ENCODE data around the gene SMIM38. TPM values are rescaled to one million over a fixed set of nuclear protein-coding genes. Genes with fewer than 3 reads are reported as not detected.

The SMIM38 gene
- total and polyA plus RNA-seq, 5 donors from 2014 or later = 0.07 to 1.3 (median 0.11) TPM; not detected in 2

GRCh38 chr11:69157156-69157821 lies 1.6 kb downstream of the SMIM38 start:
- Histone ChIP-seq H3K4me3 (ENCODE audit: low read depth, low read length) (no peak overlapping the region), H3K4me1 (ENCODE audit: control insufficient read depth, insufficient read depth, low read length, poor library complexity, severe bottlenecking) (peaks cover 18% of the 10 kb centered on the region), H3K9me3 (ENCODE audit: control insufficient read depth in 2 of 2, low read length in 2 of 2) (no peaks in the 10 kb centered on the region), H3K27me3 (ENCODE audit: control insufficient read depth, insufficient read depth, low read length) (no peaks in the 10 kb centered on the region), H3K36me3 (ENCODE audit: control insufficient read depth, insufficient read depth, low read length) (no peaks in the 10 kb centered on the region), H3K27ac (ENCODE audit: insufficient read depth, low read length, poor library complexity, severe bottlenecking) (no peak overlapping the region)
- Mint-ChIP-seq H3K27ac (peak overlapping the region in 2 of 3 donors; percentile 15 to 35), H3K27me3 (no peaks in the 10 kb centered on the region), H3K4me1 (peaks cover 0 to 15% (median 2%) of the 10 kb centered on the region in 4 donors), H3K36me3 (peaks cover 3% of the 10 kb centered on the region), H3K9me3 (peaks cover 0 to 1% (median 0%) of the 10 kb centered on the region in 7 donors), H3K4me3 (peak overlapping the region in 3 of 4 donors; percentile 27 to 56 (median 46))
- DNase-seq (peak in 2 of 3 donors; percentile 3 to 10), ATAC-seq (ENCODE audit: low read depth in 2 of 2) (no peak)

DNA sequence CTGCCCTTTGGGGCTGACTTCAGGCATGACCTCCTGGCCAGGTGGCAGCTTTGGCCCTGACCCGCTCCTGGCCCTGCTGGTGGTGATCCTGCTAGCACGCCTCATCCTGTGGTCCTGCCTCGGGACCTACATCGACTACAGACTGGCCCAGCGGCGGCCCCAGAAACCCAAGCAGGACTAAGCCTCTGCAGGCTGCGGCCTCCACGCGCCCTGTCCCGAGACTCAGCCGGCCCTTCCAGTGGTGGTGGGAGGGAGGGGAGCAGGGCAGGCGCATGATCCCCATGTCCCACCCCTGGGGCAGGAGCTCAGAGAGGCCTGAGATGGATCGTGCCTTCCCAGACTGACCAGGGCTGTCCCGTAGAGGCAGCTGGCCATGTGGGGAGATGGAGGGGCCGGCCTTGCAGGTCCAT lies 2.1 kb downstream of the SMIM38 start:
- H3K27me3 Mint-ChIP-seq = no peaks in the 10 kb centered on the region
- H3K36me3 Mint-ChIP-seq = peaks cover 7% of the 10 kb centered on the region
- H3K4me3 ChIP-seq (ENCODE audit: low read depth, low read length) = no peak overlapping the region
- H3K4me1 ChIP-seq (ENCODE audit: control insufficient read depth, insufficient read depth, low read length, poor library complexity, severe bottlenecking) = peaks cover 18% of the 10 kb centered on the region
- no peak overlapping the region for H3K27ac ChIP-seq (ENCODE audit: insufficient read depth, low read length, poor library complexity, severe bottlenecking)
- H3K27me3 ChIP-seq (ENCODE audit: control insufficient read depth, insufficient read depth, low read length) = no peaks in the 10 kb centered on the region
- H3K4me1 Mint-ChIP-seq = peaks cover 0 to 15% (median 2%) of the 10 kb centered on the region in 4 donors
- H3K9me3 ChIP-seq (ENCODE audit: control insufficient read depth in 2 of 2, low read length in 2 of 2) = no peaks in the 10 kb centered on the region
- H3K36me3 ChIP-seq (ENCODE audit: control insufficient read depth, insufficient read depth, low read length) = no peaks in the 10 kb centered on the region
- peak overlapping the region in 2 of 4 donors; percentile 27 to 35 for H3K4me3 Mint-ChIP-seq
- peaks cover 0 to 3% (median 0%) of the 10 kb centered on the region in 7 donors for H3K9me3 Mint-ChIP-seq
- no peak for DNase-seq
- no peak overlapping the region for H3K27ac Mint-ChIP-seq
- ATAC-seq (ENCODE audit: low read depth in 2 of 2) = no peak

DNA sequence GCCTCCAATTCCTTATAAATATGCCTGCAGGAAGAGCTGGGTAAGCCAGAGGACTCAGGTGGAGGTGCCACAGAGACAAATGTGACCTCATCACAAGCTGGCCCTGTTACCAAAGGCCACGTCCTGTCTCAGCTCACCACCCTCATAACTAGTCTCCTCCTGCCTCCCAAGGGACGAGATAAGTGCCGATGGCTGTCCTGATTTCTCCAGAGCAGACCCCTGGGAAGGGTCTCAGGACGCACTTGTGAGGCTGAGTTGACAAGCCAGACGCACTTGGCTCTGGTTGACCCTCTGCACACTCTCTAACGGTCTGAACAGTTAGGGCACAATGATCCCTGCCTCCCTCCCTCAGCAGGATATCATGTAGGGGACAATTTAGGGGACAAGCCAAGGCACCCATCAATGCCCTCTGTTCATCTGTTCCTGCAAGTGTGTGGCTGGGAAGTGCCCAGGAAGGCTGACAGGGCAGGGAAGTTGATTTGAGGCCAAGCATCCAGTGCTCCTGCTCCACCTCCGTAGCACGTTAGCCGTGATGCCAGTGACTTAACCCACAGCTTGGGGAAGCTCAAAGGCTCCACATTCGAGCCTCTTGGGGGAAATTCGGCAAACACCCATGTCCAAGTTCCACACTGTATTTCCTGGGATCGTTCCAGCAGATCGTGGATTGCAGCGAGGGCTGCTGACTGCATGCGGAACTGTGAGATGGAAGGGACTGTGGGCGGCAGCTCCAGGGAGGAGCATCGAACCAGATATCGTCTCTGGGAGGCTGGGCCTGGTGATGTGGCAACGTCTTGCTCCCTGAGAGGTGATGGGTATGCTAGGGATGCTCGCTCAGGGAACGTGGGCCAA lies 2.8 kb downstream of the SMIM38 start:
- H3K36me3 Mint-ChIP-seq = peaks cover 7% of the 10 kb centered on the region
- peak overlapping the region in 1 of 4 donors; percentile 16 for H3K4me3 Mint-ChIP-seq
- H3K27me3 Mint-ChIP-seq = no peaks in the 10 kb centered on the region
- no peak overlapping the region for H3K27ac Mint-ChIP-seq
- H3K27me3 ChIP-seq (ENCODE audit: control insufficient read depth, insufficient read depth, low read length) = no peaks in the 10 kb centered on the region
- DNase-seq (no peak), ATAC-seq (ENCODE audit: low read depth in 2 of 2) (no peak)
- peaks cover 0 to 7% (median 3%) of the 10 kb centered on the region in 7 donors for H3K9me3 Mint-ChIP-seq
- H3K4me1 ChIP-seq (ENCODE audit: control insufficient read depth, insufficient read depth, low read length, poor library complexity, severe bottlenecking) = peaks cover 18% of the 10 kb centered on the region
- no peak overlapping the region for H3K4me3 ChIP-seq (ENCODE audit: low read depth, low read length)
- no peak overlapping the region for H3K27ac ChIP-seq (ENCODE audit: insufficient read depth, low read length, poor library complexity, severe bottlenecking)
- peaks cover 0 to 12% (median 0%) of the 10 kb centered on the region in 4 donors for H3K4me1 Mint-ChIP-seq
- no peaks in the 10 kb centered on the region for H3K36me3 ChIP-seq (ENCODE audit: control insufficient read depth, insufficient read depth, low read length)
- no peaks in the 10 kb centered on the region for H3K9me3 ChIP-seq (ENCODE audit: control insufficient read depth in 2 of 2, low read length in 2 of 2)

GRCh38 chr11:69159150-69159852 lies 3.6 kb downstream of the SMIM38 start:
- no peak overlapping the region for H3K27ac ChIP-seq (ENCODE audit: insufficient read depth, low read length, poor library complexity, severe bottlenecking)
- Mint-ChIP-seq H3K36me3 (peaks cover 7% of the 10 kb centered on the region), H3K4me3 (peak overlapping the region in 1 of 4 donors; percentile 16)

DNA sequence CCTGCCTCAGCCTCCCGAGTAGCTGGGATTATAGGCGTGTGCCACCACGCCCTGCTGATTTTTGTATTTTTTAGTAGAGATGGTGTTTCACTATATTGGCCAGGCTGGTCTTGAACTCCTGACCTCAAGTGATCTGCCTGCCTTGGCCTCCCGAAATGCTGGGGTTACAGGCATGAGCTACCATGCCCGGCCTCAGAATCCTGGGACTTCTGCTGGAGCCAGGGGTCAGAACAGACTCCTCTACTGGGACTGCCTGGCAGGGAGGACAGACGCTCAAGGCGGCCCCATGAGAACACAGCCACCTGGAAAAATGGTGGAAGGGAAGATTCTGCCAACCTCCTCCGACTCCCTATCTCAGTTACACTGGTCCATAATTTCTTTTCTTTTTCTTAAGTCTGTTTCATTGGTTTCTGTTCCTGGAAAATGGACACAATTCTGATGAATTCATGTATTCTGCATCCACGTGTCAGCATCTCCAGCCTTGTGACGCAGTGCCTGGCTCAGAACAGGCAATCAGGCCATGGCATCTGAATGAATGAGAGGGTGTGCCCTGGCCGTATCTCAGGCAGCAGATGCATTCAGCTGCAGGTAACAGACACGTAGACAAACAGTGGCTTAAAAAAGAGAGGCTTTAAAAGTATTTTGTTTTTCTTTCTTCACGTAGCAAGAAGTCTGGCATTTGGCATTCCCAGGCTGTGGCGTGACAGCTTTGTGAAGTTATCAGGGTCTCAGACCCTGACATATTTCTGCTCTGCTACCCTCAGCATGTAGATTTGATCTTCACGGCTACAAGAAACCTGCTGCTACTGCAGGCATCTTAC lies 4.8 kb downstream of the SMIM38 start:
- Mint-ChIP-seq H3K27me3 (no peaks in the 10 kb centered on the region), H3K27ac (no peak overlapping the region), H3K4me3 (no peak overlapping the region), H3K9me3 (peaks cover 0 to 9% (median 3%) of the 10 kb centered on the region in 7 donors), H3K36me3 (peaks cover 7% of the 10 kb centered on the region), H3K4me1 (peaks cover 0 to 15% (median 3%) of the 10 kb centered on the region in 4 donors)
- H3K27ac ChIP-seq (ENCODE audit: insufficient read depth, low read length, poor library complexity, severe bottlenecking) = no peak overlapping the region
- peaks cover 18% of the 10 kb centered on the region for H3K4me1 ChIP-seq (ENCODE audit: control insufficient read depth, insufficient read depth, low read length, poor library complexity, severe bottlenecking)
- no peaks in the 10 kb centered on the region for H3K27me3 ChIP-seq (ENCODE audit: control insufficient read depth, insufficient read depth, low read length)
- DNase-seq (no peak), ATAC-seq (ENCODE audit: low read depth in 2 of 2) (no peak)
- no peaks in the 10 kb centered on the region for H3K36me3 ChIP-seq (ENCODE audit: control insufficient read depth, insufficient read depth, low read length)
- H3K9me3 ChIP-seq (ENCODE audit: control insufficient read depth in 2 of 2, low read length in 2 of 2) = no peaks in the 10 kb centered on the region
- H3K4me3 ChIP-seq (ENCODE audit: low read depth, low read length) = no peak overlapping the region

More at GRCh38 chr11:69159150-69159852, 3.6 kb downstream of the SMIM38 start:
- Mint-ChIP-seq H3K9me3 (peaks cover 0 to 9% (median 3%) of the 10 kb centered on the region in 7 donors), H3K27me3 (no peaks in the 10 kb centered on the region), H3K27ac (no peak overlapping the region), H3K4me1 (peaks cover 0 to 12% (median 0%) of the 10 kb centered on the region in 4 donors)
- Histone ChIP-seq H3K4me3 (ENCODE audit: low read depth, low read length) (no peak overlapping the region), H3K4me1 (ENCODE audit: control insufficient read depth, insufficient read depth, low read length, poor library complexity, severe bottlenecking) (peaks cover 18% of the 10 kb centered on the region), H3K9me3 (ENCODE audit: control insufficient read depth in 2 of 2, low read length in 2 of 2) (no peaks in the 10 kb centered on the region), H3K36me3 (ENCODE audit: control insufficient read depth, insufficient read depth, low read length) (no peaks in the 10 kb centered on the region), H3K27me3 (ENCODE audit: control insufficient read depth, insufficient read depth, low read length) (no peaks in the 10 kb centered on the region)
- DNase-seq = no peak
- ATAC-seq (ENCODE audit: low read depth in 2 of 2) = no peak

DNA sequence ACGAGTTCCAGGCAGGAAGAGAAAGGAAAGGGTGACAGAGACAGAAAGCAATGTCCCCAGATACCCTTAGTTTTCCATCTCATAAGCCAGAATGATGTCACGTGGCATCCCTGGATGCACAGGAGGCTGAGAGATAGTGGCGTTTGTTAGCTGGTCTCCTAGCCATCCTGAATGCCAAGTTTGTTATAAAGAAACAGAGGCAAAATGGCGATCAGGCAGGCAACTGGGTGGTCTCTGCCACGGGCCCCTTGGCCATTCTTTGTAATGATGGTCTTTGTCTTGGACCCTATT lies 5.3 kb downstream of the SMIM38 start:
- no peak overlapping the region for H3K27ac ChIP-seq (ENCODE audit: insufficient read depth, low read length, poor library complexity, severe bottlenecking)
- no peaks in the 10 kb centered on the region for H3K9me3 ChIP-seq (ENCODE audit: control insufficient read depth in 2 of 2, low read length in 2 of 2)
- peaks cover 0 to 9% (median 3%) of the 10 kb centered on the region in 7 donors for H3K9me3 Mint-ChIP-seq
- H3K36me3 ChIP-seq (ENCODE audit: control insufficient read depth, insufficient read depth, low read length) = no peaks in the 10 kb centered on the region
- H3K4me1 Mint-ChIP-seq = peaks cover 0 to 13% (median 3%) of the 10 kb centered on the region in 4 donors
- no peaks in the 10 kb centered on the region for H3K27me3 ChIP-seq (ENCODE audit: control insufficient read depth, insufficient read depth, low read length)
- no peaks in the 10 kb centered on the region for H3K27me3 Mint-ChIP-seq
- H3K4me3 ChIP-seq (ENCODE audit: low read depth, low read length) = no peak overlapping the region
- ATAC-seq (ENCODE audit: low read depth in 2 of 2) (no peak), DNase-seq (no peak)
- no peak overlapping the region for H3K4me3 Mint-ChIP-seq
- peaks cover 7% of the 10 kb centered on the region for H3K36me3 Mint-ChIP-seq
- no peak overlapping the region for H3K27ac Mint-ChIP-seq
- H3K4me1 ChIP-seq (ENCODE audit: control insufficient read depth, insufficient read depth, low read length, poor library complexity, severe bottlenecking) = peaks cover 14% of the 10 kb centered on the region

DNA sequence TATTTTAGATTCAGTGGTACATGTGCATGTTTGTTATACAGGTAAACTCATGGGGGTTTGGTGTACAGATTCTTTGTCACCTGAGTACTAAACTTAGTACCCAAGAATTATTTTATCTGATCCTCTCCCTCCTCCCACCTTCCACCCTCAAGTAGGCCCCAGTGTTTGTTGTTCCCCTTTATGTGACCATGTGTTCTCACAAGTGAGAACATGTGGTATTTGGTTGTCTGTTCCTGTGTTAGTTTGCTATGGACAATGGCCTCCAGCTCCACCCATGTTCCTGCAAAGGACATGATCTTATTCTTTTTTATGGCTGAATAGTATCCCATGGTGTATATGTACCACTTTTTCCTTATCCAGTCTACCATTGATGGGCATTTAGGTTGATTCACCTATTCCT lies 6.8 kb downstream of the SMIM38 start:
- no peaks in the 10 kb centered on the region for H3K27me3 Mint-ChIP-seq
- peaks cover 12% of the 10 kb centered on the region for H3K4me1 ChIP-seq (ENCODE audit: control insufficient read depth, insufficient read depth, low read length, poor library complexity, severe bottlenecking)
- H3K4me1 Mint-ChIP-seq = peaks cover 0 to 16% (median 7%) of the 10 kb centered on the region in 4 donors
- no peak overlapping the region for H3K4me3 ChIP-seq (ENCODE audit: low read depth, low read length)
- ATAC-seq (ENCODE audit: low read depth in 2 of 2) (no peak), DNase-seq (no peak)
- peaks cover 7% of the 10 kb centered on the region for H3K36me3 Mint-ChIP-seq
- H3K9me3 Mint-ChIP-seq = peaks cover 0 to 9% (median 3%) of the 10 kb centered on the region in 7 donors
- H3K4me3 Mint-ChIP-seq = no peak overlapping the region
- H3K27ac ChIP-seq (ENCODE audit: insufficient read depth, low read length, poor library complexity, severe bottlenecking) = no peak overlapping the region
- no peak overlapping the region for H3K27ac Mint-ChIP-seq
- no peaks in the 10 kb centered on the region for H3K27me3 ChIP-seq (ENCODE audit: control insufficient read depth, insufficient read depth, low read length)
- no peaks in the 10 kb centered on the region for H3K9me3 ChIP-seq (ENCODE audit: control insufficient read depth in 2 of 2, low read length in 2 of 2)
- no peaks in the 10 kb centered on the region for H3K36me3 ChIP-seq (ENCODE audit: control insufficient read depth, insufficient read depth, low read length)
